HCT116 (cell line): ENCODE data around the gene LIG1.

Source experiments
- ATF3 ChIP-seq: IDR thresholded peaks from 2 replicates; pipeline ENCODE4 v1.6.1; 2012
- CTCF ChIP-seq, 3 experiments: fragments of 200-600 bp in 1 of 3; sonication (generic) in 1 of 3; IDR thresholded peaks in 2 of 3; conservative IDR thresholded peaks in 1 of 3; 2 replicates each; pipeline ENCODE4 v1.5.1; 2012 to 2017; ENCODE audit warnings: low read depth in 2 of 3, low read length in 2 of 3, antibody characterized with exemption in 1 of 3, borderline replicate concordance in 1 of 3, control low read depth in 1 of 3, mild to moderate bottlenecking in 1 of 3, mixed read lengths in 1 of 3, mixed run types in 1 of 3, moderate library complexity in 1 of 3; ENCODE audit not compliant: insufficient read depth in 1 of 3
- EGR1 ChIP-seq: IDR thresholded peaks from 2 replicates; pipeline ENCODE4 v1.6.1; 2012; ENCODE audit warnings: low read depth
- EZH2 ChIP-seq: fragments of 200-600 bp; sonication (generic); IDR thresholded peaks from 2 replicates; pipeline ENCODE4 v1.6.1; 2017; ENCODE audit warnings: antibody characterized with exemption, mixed run types
- EZH2phosphoT487 ChIP-seq: fragments of 200-600 bp; IDR thresholded peaks from 2 replicates; pipeline ENCODE4 v1.6.1; 2018; ENCODE audit warnings: antibody characterized with exemption, borderline replicate concordance
- FOSL1 ChIP-seq: IDR thresholded peaks from 2 replicates; pipeline ENCODE4 v1.6.1; 2012; ENCODE audit warnings: low read depth
- POLR2A ChIP-seq: IDR thresholded peaks from 2 replicates; pipeline ENCODE4 v1.7.0; 2011; ENCODE audit warnings: borderline replicate concordance; ENCODE audit not compliant: insufficient read depth, insufficient read length; ENCODE audit errors: extremely low read depth
- POLR2AphosphoS5 ChIP-seq: IDR thresholded peaks from 2 replicates; pipeline ENCODE4 v1.6.1; 2011; ENCODE audit warnings: mild to moderate bottlenecking, low read depth, low read length, moderate library complexity
- RAD21 ChIP-seq: IDR thresholded peaks from 2 replicates; pipeline ENCODE4 v1.6.1; 2012; ENCODE audit warnings: low read depth, mild to moderate bottlenecking
- REST ChIP-seq: IDR thresholded peaks from 2 replicates; pipeline ENCODE4 v1.6.1; 2012; ENCODE audit warnings: low read depth
- YY1 ChIP-seq: IDR thresholded peaks from 2 replicates; pipeline ENCODE4 v1.6.1; 2011; ENCODE audit warnings: low read length, low read depth, moderate library complexity, mild to moderate bottlenecking; ENCODE audit not compliant: insufficient replicate concordance; ENCODE audit errors: extremely low read depth
- ZFX ChIP-seq: fragments of 450-650 bp; IDR thresholded peaks from 2 replicates; pipeline ENCODE4 v1.6.1; 2017

- TF ChIP-seq FOSL1 (no peak), ATF3 (no peak), CTCF (IDR thresholded peaks at IDR 0.05 in 2 of 3, conservative IDR thresholded peaks at IDR 0.05 in 1 of 3; ENCODE audit: borderline replicate concordance in 1 of 3, insufficient read depth in 1 of 3, low read depth in 2 of 3, low read length in 2 of 3) (no peak), POLR2A (no peak), EGR1 (no peak), ZFX (no peak), RAD21 (no peak), YY1 (no peak), EZH2 (no peak), EZH2phosphoT487 (no peak), REST (no peak), POLR2AphosphoS5 (no peak)
Observed at GRCh38 chr19:48127561-48127960, 42.6 kb downstream of the LIG1 start.
